GM19099 (cell line): ENCODE data around the gene ADORA2B.

ENCODE experiments used
- POLR2A ChIP-seq: IDR thresholded peaks from 3 replicates; pipeline ENCODE4 v1.6.1; 2011; ENCODE audit warnings: low read depth; ENCODE audit not compliant: insufficient read length; ENCODE audit errors: extremely low read depth

The ADORA2B gene

DNA sequence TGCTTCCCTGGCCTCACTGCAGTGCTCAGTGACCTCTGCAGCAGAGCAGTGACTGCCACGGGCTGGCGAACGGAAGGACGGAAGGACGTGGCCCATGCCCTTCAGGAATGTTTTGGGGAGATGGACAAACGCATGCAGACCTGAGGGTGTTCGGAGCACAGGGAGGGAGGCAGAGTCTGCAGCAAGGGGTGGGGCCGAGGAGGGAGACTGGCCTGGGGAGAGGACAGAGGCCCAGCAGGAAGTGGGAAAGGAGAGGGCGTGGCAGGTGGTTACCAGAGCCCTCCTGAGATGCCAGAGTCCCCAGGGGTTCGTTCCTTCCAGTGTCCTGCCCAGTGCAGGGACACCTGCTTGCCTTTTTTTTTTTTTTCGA is 21.9 kb downstream of the ADORA2B start:
- TF ChIP-seq POLR2A: no peak

GRCh38 chr17:15967706-15968399 is 22.9 kb downstream of the ADORA2B start:
- no peak for TF ChIP-seq POLR2A

DNA sequence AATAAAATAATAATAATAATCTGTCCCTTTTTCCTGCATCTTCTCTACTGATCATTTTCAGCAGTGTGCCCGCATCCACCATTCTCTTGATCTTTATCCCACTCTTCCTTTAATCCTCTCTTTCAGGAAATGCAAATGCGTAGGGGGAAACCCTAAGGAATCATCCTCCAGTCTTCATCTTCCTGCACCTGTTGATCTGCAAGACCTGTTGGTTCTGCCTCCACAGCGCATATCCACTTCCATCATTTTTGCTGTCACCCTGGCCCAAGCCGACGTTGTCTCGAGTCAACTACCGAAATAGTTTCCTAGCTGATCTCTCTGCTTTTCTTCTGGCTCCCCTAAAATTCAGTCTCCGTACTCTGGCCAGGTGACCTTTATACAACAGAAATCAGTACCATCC is 24.5 kb downstream of the ADORA2B start:
- no peak for TF ChIP-seq POLR2A

GRCh38 chr17:15970500-15970899 is 25.6 kb downstream of the ADORA2B start:
- TF ChIP-seq POLR2A: no peak

DNA sequence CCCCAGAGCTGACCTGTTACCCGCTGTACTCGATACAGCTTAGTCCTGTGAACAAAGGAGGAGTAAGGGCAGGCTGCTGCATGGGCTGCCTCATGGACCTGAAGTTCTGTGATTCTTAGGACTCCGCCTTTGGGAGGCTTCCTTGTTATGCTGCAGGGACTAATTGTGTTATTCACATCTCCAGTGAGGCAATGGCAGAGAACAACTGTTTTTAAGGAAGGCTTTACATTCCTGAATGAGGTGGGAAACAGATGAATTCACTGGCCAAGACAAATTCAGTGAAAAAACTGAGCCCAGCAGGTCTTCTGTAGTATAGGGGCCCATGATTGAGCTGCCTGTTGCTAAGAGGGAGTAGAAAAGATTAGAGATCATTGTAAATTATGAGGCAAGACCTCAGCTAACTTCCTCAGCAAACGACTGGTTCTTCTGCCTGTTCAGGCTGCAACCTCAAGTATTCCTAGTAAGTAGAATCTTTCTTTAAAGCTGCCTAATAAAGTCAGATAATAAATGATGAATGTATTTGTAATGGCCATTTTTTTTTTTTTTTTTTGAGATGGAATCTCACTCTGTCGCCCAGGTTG is 26.3 kb downstream of the ADORA2B start:
- TF ChIP-seq POLR2A: no peak

GRCh38 chr17:15971882-15972281 is 27.0 kb downstream of the ADORA2B start:
- no peak for TF ChIP-seq POLR2A

DNA sequence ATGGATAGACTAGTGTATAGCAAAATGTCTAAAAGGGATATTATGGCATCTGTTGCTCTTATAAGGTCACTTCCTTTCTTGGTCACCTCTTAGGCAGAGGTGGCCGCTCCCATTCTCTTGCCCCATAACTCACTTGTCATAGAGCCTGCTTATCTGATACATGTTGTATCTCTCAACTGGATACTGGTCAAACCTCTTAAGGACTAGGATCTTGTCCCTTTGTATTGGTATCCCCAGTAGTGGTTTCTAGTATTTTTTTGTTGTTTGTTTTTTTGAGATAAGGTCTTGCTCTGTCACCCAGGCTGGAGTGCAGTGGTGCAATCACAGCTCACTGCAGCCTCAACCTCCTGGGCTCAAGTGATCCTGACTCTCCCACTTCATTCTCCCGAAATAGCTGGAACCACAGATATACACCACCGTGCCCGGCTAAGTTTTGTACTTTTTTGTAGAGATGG is 27.6 kb downstream of the ADORA2B start:
- no peak for TF ChIP-seq POLR2A

- no peak for TF ChIP-seq POLR2A
Observed at GRCh38 chr17:15973016-15973415, 28.1 kb downstream of the ADORA2B start.

- no peak for TF ChIP-seq POLR2A
Observed at GRCh38 chr17:15973834-15974233, 28.9 kb downstream of the ADORA2B start.

DNA sequence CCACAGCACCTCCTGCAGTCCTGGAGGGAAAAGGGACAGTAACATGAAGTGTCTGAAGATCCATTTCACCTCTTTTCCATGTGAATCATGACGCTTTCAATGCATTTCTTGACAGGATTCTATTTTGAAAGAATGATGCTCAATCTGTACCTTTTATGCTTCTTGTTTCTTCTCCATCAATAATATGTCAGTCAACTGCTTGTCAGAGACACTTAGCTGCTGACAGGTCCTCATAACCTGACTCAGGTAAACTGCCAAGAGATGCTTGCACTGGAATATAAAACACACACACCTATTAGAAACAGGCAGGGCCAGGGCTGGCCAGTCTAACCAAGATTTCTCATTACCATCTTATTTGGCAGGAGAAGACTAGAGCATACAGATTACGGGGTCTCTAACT is 33.0 kb downstream of the ADORA2B start:
- TF ChIP-seq POLR2A: no peak

DNA sequence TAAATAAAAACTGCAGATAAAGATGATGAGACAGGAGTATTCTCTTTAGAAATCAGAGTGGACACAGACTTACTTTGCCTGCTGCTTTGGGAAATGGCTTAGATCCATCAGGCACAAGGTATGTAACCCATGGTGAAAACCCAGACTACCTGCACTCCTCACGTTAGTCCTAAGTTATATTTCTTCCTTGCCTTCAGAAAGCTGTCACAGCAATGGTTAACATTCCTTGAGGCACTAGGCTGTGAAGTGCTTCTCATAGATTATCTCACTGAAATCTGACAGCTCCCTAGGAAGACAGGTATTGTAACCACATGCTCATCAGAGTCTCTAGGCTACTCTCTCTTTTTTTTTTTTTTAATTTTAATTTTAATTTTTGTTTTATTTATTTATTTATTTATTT is 33.7 kb downstream of the ADORA2B start:
- no peak for TF ChIP-seq POLR2A

DNA sequence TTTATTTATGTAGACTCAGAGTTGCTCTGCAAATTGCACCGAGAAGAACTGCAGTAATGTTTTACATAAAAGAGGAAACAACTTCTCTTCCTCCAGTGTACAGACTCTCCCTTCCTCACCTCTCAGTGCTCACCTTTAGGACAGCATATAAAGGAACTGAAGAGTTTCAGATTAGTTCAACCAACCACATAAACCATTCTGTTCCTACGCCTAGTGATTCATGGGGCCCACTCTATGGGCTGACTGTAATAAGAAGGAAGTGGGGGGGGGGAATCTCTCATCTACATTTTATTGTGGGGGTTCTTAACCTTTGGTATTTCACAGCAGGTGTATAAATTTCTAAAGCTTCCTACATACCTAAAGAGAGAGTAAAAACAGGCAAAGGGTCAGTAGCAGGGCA is 36.3 kb downstream of the ADORA2B start:
- TF ChIP-seq POLR2A: no peak

GRCh38 chr17:15981646-15982580 is 37.0 kb downstream of the ADORA2B start:
- no peak for TF ChIP-seq POLR2A

- no peak for TF ChIP-seq POLR2A
Observed at GRCh38 chr17:15996322-15996721, 51.4 kb downstream of the ADORA2B start.

- no peak for TF ChIP-seq POLR2A
Observed at GRCh38 chr17:15998031-15998562, 53.2 kb downstream of the ADORA2B start.
